Vagina (tissue), 2 donors: ENCODE measurements around the gene GPR155. TPM values are rescaled to one million over a fixed set of nuclear protein-coding genes. Genes with fewer than 3 reads are reported as not detected.

ENCODE experiments used
- DNase-seq, 2 donors: peaks; one replicate each; pipeline ENCODE4 v3.0.0-alpha.2; 2017; ENCODE audit errors: extremely low spot score in 2 of 2
- H3K27ac ChIP-seq: fragments of 200-600 bp; sonication (generic); one replicate; pipeline ENCODE4 v1.5.1; 2019
- H3K27me3 ChIP-seq: fragments of 200-600 bp; sonication (generic); one replicate; pipeline ENCODE4 v1.5.1; 2019
- H3K36me3 ChIP-seq, 2 donors: fragments of 200-600 bp; sonication (generic); one replicate each; pipeline ENCODE4 v1.5.1; 2017 to 2019
- H3K4me1 ChIP-seq: fragments of 200-600 bp; sonication (generic); one replicate; pipeline ENCODE4 v1.5.1; 2019
- H3K4me3 ChIP-seq, 2 donors: fragments of 200-600 bp; sonication (generic); 1 replicate in 1 of 2; 2 replicates in 1 of 2; pipeline ENCODE4 v1.5.1; 2016 to 2019
- H3K9me3 ChIP-seq: fragments of 200-600 bp; sonication (generic); one replicate; pipeline ENCODE4 v1.5.1; 2019
- POLR2A ChIP-seq, 2 donors: fragments of 450-650 bp; IDR thresholded peaks; one replicate each; pipeline ENCODE4 v1.6.1; 2017; ENCODE audit warnings: antibody characterized with exemption in 2 of 2, mild to moderate bottlenecking in 2 of 2, moderate library complexity in 2 of 2
- POLR2AphosphoS5 ChIP-seq, 2 donors: sonication (generic); formaldehyde crosslinking; IDR thresholded peaks; one replicate each; pipeline ENCODE4 v1.9.0; 2017; ENCODE audit warnings: antibody characterized with exemption in 2 of 2, mild to moderate bottlenecking in 2 of 2, low read depth in 1 of 2; ENCODE audit not compliant: insufficient read depth in 1 of 2
- intact Hi-C: fragments of 100-400 bp; cut with DNase I; formaldehyde crosslinking; loops from one replicate; pipeline ENCODE4 v1.15.1; 2023
- total RNA-seq: library from RNA; depleted of rRNA; stranded (reverse); fragments of >200 nt; gene quantifications from one replicate; pipeline ENCODE4 v1.2.3, GENCODE V29; 2016
- TF ChIP-seq, protein P1 (sequence below), 3 experiments: fragments of 450-650 bp in 2 of 3; fragments of 200-600 bp in 1 of 3; sonication (generic) in 1 of 3; IDR thresholded peaks; one replicate each; pipeline ENCODE4 v1.5.1; 2017 to 2019; ENCODE audit warnings: antibody characterized with exemption in 3 of 3, mild to moderate bottlenecking in 2 of 3, moderate library complexity in 2 of 3

The GPR155 gene
- total RNA-seq, 1 donor from 2014 or later, result 6.6 TPM

DNA sequence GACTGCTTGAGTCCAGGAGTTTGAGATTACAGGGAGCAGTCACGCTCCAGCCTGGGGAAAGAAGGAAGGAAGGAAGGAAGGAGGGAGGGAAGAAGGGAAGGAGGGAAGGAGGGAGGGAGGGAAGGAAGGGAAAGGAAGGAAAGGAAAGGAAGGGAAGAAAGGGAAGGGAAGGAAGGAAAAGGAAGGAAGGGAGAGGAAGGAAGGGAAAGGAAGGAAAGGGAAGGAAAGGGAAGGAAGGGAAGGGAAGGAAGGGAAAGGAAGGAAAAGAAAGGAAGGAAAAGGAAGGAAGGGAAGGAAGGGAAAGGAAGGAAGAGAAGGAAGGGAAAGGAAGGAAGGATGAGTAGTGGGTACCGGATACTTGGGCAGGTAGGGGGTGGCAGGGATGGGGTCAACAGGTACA is 32.3 kb downstream of the GPR155 start:
- Histone ChIP-seq H3K9me3 (no peaks in the 10 kb centered on the region), H3K4me1 (no peaks in the 10 kb centered on the region), H3K27me3 (no peaks in the 10 kb centered on the region), H3K36me3 (peaks cover 0 to 19% of the 10 kb centered on the region in 2 donors), H3K27ac (no peak overlapping the region), H3K4me3 (no peak overlapping the region)
- no peak for DNase-seq
- intact Hi-C loops, result no loop called here
- no peak for TF ChIP-seq POLR2AphosphoS5 (IDR thresholded peaks at IDR 0.05; ENCODE audit: insufficient read depth in 1 of 2, low read depth in 1 of 2)
- TF ChIP-seq, protein P1, sequence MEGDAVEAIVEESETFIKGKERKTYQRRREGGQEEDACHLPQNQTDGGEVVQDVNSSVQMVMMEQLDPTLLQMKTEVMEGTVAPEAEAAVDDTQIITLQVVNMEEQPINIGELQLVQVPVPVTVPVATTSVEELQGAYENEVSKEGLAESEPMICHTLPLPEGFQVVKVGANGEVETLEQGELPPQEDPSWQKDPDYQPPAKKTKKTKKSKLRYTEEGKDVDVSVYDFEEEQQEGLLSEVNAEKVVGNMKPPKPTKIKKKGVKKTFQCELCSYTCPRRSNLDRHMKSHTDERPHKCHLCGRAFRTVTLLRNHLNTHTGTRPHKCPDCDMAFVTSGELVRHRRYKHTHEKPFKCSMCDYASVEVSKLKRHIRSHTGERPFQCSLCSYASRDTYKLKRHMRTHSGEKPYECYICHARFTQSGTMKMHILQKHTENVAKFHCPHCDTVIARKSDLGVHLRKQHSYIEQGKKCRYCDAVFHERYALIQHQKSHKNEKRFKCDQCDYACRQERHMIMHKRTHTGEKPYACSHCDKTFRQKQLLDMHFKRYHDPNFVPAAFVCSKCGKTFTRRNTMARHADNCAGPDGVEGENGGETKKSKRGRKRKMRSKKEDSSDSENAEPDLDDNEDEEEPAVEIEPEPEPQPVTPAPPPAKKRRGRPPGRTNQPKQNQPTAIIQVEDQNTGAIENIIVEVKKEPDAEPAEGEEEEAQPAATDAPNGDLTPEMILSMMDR (IDR thresholded peaks at IDR 0.05), result no peak

DNA sequence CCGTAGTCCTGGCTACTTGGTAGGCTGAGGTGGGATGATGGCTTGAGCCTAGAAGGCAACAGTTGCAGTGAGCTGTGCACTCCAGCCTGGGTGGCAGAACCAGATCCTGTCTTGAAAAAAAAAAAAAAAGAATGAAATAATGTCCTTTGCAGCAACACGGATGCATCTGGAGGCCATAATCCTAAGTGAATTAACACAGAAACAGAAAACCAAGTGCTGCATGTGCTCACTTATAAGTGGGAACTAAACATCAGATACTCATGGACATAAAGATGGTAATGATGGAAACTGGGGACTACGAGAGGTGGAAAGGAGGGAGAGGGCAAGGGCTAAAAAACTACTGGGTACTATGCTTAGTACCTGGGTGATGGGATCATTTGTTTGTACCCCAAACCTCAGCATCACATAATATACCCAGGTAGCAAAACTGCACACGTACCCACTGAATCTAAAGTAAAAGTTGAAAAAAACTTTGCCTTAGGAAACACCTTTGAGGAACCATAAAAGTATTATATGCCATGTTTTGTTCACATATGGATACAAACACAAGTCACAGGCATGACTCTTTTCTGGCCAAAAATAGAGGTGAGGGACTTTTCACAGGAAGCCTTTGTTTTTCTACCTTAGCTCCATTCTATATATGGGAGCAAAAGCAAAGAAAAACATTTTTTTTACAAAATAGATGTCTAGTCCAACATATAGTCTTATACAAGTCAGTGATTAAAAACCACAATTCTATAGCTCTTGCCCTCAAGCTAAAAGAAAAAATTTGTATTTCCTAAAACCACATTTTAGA is 36.6 kb downstream of the GPR155 start:
- H3K36me3 ChIP-seq, result peaks cover 0 to 18% of the 10 kb centered on the region in 2 donors
- H3K27me3 ChIP-seq, result no peaks in the 10 kb centered on the region
- TF ChIP-seq, protein P1 (IDR thresholded peaks at IDR 0.05), result no peak
- TF ChIP-seq POLR2A (IDR thresholded peaks at IDR 0.05) (no peak), POLR2AphosphoS5 (IDR thresholded peaks at IDR 0.05; ENCODE audit: insufficient read depth in 1 of 2, low read depth in 1 of 2) (no peak)
- no peaks in the 10 kb centered on the region for H3K4me1 ChIP-seq
- H3K4me3 ChIP-seq, result no peak overlapping the region
- H3K27ac ChIP-seq, result no peak overlapping the region
- no peaks in the 10 kb centered on the region for H3K9me3 ChIP-seq
- intact Hi-C loops, result no loop called here
- DNase-seq, result no peak

DNA sequence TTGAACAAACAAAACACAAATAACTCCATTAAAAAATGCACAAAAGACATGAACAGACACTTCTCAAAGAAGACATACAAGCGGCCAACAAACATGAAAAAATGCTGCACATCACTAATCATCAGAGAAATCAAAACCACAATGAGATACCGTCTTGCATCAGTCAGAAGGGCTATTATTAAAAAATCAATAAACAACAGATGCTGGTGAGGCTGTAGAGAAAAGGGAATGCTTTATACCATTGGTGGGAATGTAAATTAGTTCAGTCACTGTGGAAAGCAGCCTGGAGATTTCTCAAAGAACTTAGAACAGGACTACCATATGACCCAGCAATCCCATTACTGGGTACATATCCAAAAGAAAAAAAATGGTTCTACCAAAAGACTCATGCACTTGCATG is 37.8 kb downstream of the GPR155 start:
- intact Hi-C loops, result no loop called here
- DNase-seq, result no peak
- Histone ChIP-seq H3K27ac (no peak overlapping the region), H3K27me3 (no peaks in the 10 kb centered on the region), H3K4me3 (no peak overlapping the region), H3K9me3 (no peaks in the 10 kb centered on the region), H3K36me3 (peaks cover 0 to 20% of the 10 kb centered on the region in 2 donors), H3K4me1 (no peaks in the 10 kb centered on the region)
- no peak for TF ChIP-seq POLR2AphosphoS5 (IDR thresholded peaks at IDR 0.05; ENCODE audit: insufficient read depth in 1 of 2, low read depth in 1 of 2)
- TF ChIP-seq POLR2A (IDR thresholded peaks at IDR 0.05), result no peak
- TF ChIP-seq, protein P1 (IDR thresholded peaks at IDR 0.05), result no peak

DNA sequence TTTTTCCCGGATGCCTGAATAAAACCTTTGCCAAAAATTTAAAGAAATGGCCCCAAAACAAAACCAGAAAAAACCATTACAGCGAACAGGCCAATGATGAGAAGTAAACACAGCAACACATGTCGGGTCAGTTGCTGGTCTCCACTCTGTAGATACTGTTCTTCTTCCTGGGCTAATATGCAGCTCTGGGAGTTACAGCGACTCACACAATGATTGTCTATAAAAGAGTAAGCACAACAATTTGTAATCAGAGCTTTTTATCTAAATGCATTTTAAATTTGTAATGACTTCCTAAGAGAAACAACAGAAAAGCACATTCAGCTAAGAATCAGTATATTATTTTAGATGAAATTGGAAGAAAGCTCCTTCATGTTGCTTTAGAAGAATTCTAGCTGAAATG is 40.3 kb downstream of the GPR155 start:
- no peaks in the 10 kb centered on the region for H3K27me3 ChIP-seq
- H3K36me3 ChIP-seq, result peaks cover 0 to 17% of the 10 kb centered on the region in 2 donors
- no peak overlapping the region for H3K27ac ChIP-seq
- no peak for DNase-seq
- TF ChIP-seq POLR2AphosphoS5 (IDR thresholded peaks at IDR 0.05; ENCODE audit: insufficient read depth in 1 of 2, low read depth in 1 of 2) (no peak), POLR2A (IDR thresholded peaks at IDR 0.05) (no peak)
- TF ChIP-seq, protein P1 (IDR thresholded peaks at IDR 0.05), result no peak
- peaks cover 9% of the 10 kb centered on the region for H3K4me1 ChIP-seq
- H3K4me3 ChIP-seq, result no peak overlapping the region
- intact Hi-C loops, result no loop called here
- no peaks in the 10 kb centered on the region for H3K9me3 ChIP-seq

DNA sequence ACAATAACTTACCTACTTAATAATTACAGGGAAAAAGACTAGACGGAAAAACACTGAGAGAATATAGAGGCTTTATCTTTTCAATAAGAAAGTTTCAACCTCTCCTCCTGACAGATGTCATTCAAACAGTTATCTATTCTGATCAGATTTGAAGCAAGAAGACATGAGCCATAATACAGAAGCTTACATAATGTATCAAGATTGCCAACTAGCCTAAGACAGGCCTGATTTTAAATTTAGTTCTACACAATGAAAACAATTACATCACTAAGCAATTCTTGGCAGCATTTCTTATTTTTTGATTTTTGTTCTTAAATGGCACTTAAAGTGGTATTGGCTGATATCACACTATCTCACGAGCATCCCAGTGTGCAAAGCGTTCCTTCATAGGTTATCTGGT is 41.6 kb downstream of the GPR155 start:
- intact Hi-C loops, result no loop called here
- Histone ChIP-seq H3K9me3 (no peaks in the 10 kb centered on the region), H3K4me1 (peaks cover 9% of the 10 kb centered on the region), H3K36me3 (peaks cover 0 to 17% of the 10 kb centered on the region in 2 donors), H3K27me3 (no peaks in the 10 kb centered on the region), H3K4me3 (no peak overlapping the region), H3K27ac (no peak overlapping the region)
- DNase-seq, result no peak
- TF ChIP-seq, protein P1 (IDR thresholded peaks at IDR 0.05), result no peak
- no peak for TF ChIP-seq POLR2AphosphoS5 (IDR thresholded peaks at IDR 0.05; ENCODE audit: insufficient read depth in 1 of 2, low read depth in 1 of 2)
- no peak for TF ChIP-seq POLR2A (IDR thresholded peaks at IDR 0.05)
